Gastrocnemius medialis (tissue), 4 donors: ENCODE results near the gene TREML1. TPM values are rescaled to one million over a fixed set of nuclear protein-coding genes. Genes with fewer than 3 reads are reported as not detected.

ENCODE experiments used
- ATAC-seq, 2 donors: fragments of 150-250 bp; one replicate each; pipeline ENCODE4 v1.9.1; 2016
- DNase-seq, 2 donors: peaks; one replicate each; pipeline ENCODE4 v3.0.0-alpha.2; 2019
- H3K27ac ChIP-seq, 4 donors: fragments of 200-600 bp; sonication (generic); 1 replicate in 1 of 4; 2 replicates in 3 of 4; pipeline ENCODE4 v1.5.1; 2016 to 2018; ENCODE audit warnings: mild to moderate bottlenecking in 2 of 4, moderate library complexity in 1 of 4
- H3K27me3 ChIP-seq, 3 donors: fragments of 200-600 bp; sonication (generic) in 2 of 3; 1 replicate in 1 of 3; 2 replicates in 2 of 3; pipeline versions ENCODE4 v1.5.1 to v1.6.0; 2016 to 2019; ENCODE audit warnings: mild to moderate bottlenecking in 1 of 3, moderate library complexity in 1 of 3
- H3K36me3 ChIP-seq, 2 donors: fragments of 200-600 bp; sonication (generic) in 1 of 2; one replicate each; pipeline ENCODE4 v1.5.1; 2017 to 2018
- H3K4me1 ChIP-seq, 2 donors: fragments of 200-600 bp; sonication (generic) in 1 of 2; one replicate each; pipeline ENCODE4 v1.5.1; 2016 to 2017; ENCODE audit warnings: mild to moderate bottlenecking in 2 of 2
- H3K4me3 ChIP-seq, 4 donors: fragments of 200-600 bp; sonication (generic) in 3 of 4; 1 replicate in 1 of 4; 2 replicates in 3 of 4; pipeline ENCODE4 v1.5.1; 2016 to 2019; ENCODE audit warnings: mild to moderate bottlenecking in 2 of 4
- H3K9me3 ChIP-seq, 3 donors: fragments of 200-600 bp; sonication (generic) in 2 of 3; 1 replicate in 1 of 3; 2 replicates in 2 of 3; pipeline ENCODE4 v1.5.1; 2016 to 2019
- CTCF ChIP-seq, 5 experiments: fragments of 450-650 bp in 3 of 5; fragments of 200-600 bp in 2 of 5; sonication (generic) in 2 of 5; IDR thresholded peaks in 4 of 5; conservative IDR thresholded peaks in 1 of 5; 1 replicate in 4 of 5; 2 replicates in 1 of 5; pipeline ENCODE4 v1.5.1; 2016 to 2019; ENCODE audit warnings: antibody characterized with exemption in 5 of 5, mild to moderate bottlenecking in 3 of 5, moderate library complexity in 3 of 5
- POLR2A ChIP-seq, 2 donors: fragments of 450-650 bp; IDR thresholded peaks; one replicate each; pipeline ENCODE4 v1.6.1; 2017; ENCODE audit warnings: antibody characterized with exemption in 2 of 2, mild to moderate bottlenecking in 2 of 2, moderate library complexity in 2 of 2
- in situ Hi-C, 4 donors: fragments of 200-750 bp; cut with MboI; loops; one replicate each; pipeline versions ENCODE4 v1.15.0 to v1.8.0; 2017; ENCODE audit warnings: low sequenced_read_pairs in 4 of 4
- intact Hi-C: fragments of 100-400 bp; cut with DNase I; formaldehyde crosslinking; loops from one replicate; pipeline ENCODE4 v1.15.1; 2023; ENCODE audit warnings: low total_unique reads
- total RNA-seq, 4 donors: library from RNA; depleted of rRNA; stranded (reverse); fragments of >200 nt; gene quantifications; one replicate each; pipeline versions ENCODE4 v1.1.0 to v1.2.3, GENCODE V29; 2016

The TREML1 gene
- total RNA-seq, 4 donors from 2014 or later, result not detected

GRCh38 chr6:41181566-41181965 lies 27.4 kb upstream of the TREML1 start:
- no peaks in the 10 kb centered on the region for H3K27me3 ChIP-seq
- no peak overlapping the region for H3K27ac ChIP-seq
- no peak for DNase-seq
- no peaks in the 10 kb centered on the region for H3K36me3 ChIP-seq
- no peaks in the 10 kb centered on the region for H3K9me3 ChIP-seq
- intact Hi-C loops (no loop called here), in situ Hi-C loops (no loop called here)
- H3K4me1 ChIP-seq, result no peaks in the 10 kb centered on the region
- no peak overlapping the region for H3K4me3 ChIP-seq
- no peak for ATAC-seq
- no peak for TF ChIP-seq POLR2A (IDR thresholded peaks at IDR 0.05)
- no peak for TF ChIP-seq CTCF (IDR thresholded peaks at IDR 0.05 in 4 of 5, conservative IDR thresholded peaks at IDR 0.05 in 1 of 5)

GRCh38 chr6:41179163-41179562 lies 25.0 kb upstream of the TREML1 start:
- in situ Hi-C loops, result no loop called here

GRCh38 chr6:41177695-41178094 lies 23.5 kb upstream of the TREML1 start:
- Histone ChIP-seq H3K4me1 (no peaks in the 10 kb centered on the region), H3K9me3 (no peaks in the 10 kb centered on the region), H3K27me3 (no peaks in the 10 kb centered on the region), H3K27ac (no peak overlapping the region), H3K36me3 (no peaks in the 10 kb centered on the region), H3K4me3 (no peak overlapping the region)
- intact Hi-C loops (no loop called here), in situ Hi-C loops (no loop called here)
- no peak for ATAC-seq
- TF ChIP-seq POLR2A (IDR thresholded peaks at IDR 0.05) (no peak), CTCF (IDR thresholded peaks at IDR 0.05 in 4 of 5, conservative IDR thresholded peaks at IDR 0.05 in 1 of 5) (no peak)
- no peak for DNase-seq

More at GRCh38 chr6:41179163-41179562, 25.0 kb upstream of the TREML1 start:
- TF ChIP-seq POLR2A (IDR thresholded peaks at IDR 0.05), result no peak
- TF ChIP-seq CTCF (IDR thresholded peaks at IDR 0.05 in 4 of 5, conservative IDR thresholded peaks at IDR 0.05 in 1 of 5), result no peak
- ATAC-seq, result no peak
- Histone ChIP-seq H3K9me3 (no peaks in the 10 kb centered on the region), H3K4me3 (no peak overlapping the region), H3K4me1 (no peaks in the 10 kb centered on the region), H3K27me3 (no peaks in the 10 kb centered on the region), H3K27ac (no peak overlapping the region), H3K36me3 (no peaks in the 10 kb centered on the region)
- no peak for DNase-seq
- intact Hi-C loops, result no loop called here

- Histone ChIP-seq H3K27me3 (no peaks in the 10 kb centered on the region), H3K4me3 (no peak overlapping the region), H3K4me1 (no peaks in the 10 kb centered on the region), H3K36me3 (no peaks in the 10 kb centered on the region), H3K9me3 (no peaks in the 10 kb centered on the region), H3K27ac (no peak overlapping the region)
- in situ Hi-C loops (no loop called here), intact Hi-C loops (no loop called here)
- DNase-seq (no peak), ATAC-seq (no peak)
- no peak for TF ChIP-seq POLR2A (IDR thresholded peaks at IDR 0.05)
- TF ChIP-seq CTCF (IDR thresholded peaks at IDR 0.05 in 4 of 5, conservative IDR thresholded peaks at IDR 0.05 in 1 of 5), result no peak
Observed at GRCh38 chr6:41177287-41177686, 23.1 kb upstream of the TREML1 start.

GRCh38 chr6:41176189-41176588 lies 22.0 kb upstream of the TREML1 start:
- H3K4me1 ChIP-seq, result no peaks in the 10 kb centered on the region
- H3K27ac ChIP-seq, result no peak overlapping the region
- H3K36me3 ChIP-seq, result no peaks in the 10 kb centered on the region
- in situ Hi-C loops, result no loop called here
- no peak overlapping the region for H3K4me3 ChIP-seq
- DNase-seq (no peak), ATAC-seq (no peak)
- no peaks in the 10 kb centered on the region for H3K27me3 ChIP-seq
- TF ChIP-seq CTCF (IDR thresholded peaks at IDR 0.05 in 4 of 5, conservative IDR thresholded peaks at IDR 0.05 in 1 of 5) (no peak), POLR2A (IDR thresholded peaks at IDR 0.05) (no peak)
- intact Hi-C loops, result no loop called here
- no peaks in the 10 kb centered on the region for H3K9me3 ChIP-seq
